Raji (cell line): Measurements from ENCODE around the gene ACSL6.

Source experiments
- POLR2A ChIP-seq: IDR thresholded peaks from 2 replicates; pipeline ENCODE4 v1.6.1; 2011; ENCODE audit warnings: low read depth, low read length, control low read depth; ENCODE audit not compliant: insufficient read depth

ACSL6 gene

DNA sequence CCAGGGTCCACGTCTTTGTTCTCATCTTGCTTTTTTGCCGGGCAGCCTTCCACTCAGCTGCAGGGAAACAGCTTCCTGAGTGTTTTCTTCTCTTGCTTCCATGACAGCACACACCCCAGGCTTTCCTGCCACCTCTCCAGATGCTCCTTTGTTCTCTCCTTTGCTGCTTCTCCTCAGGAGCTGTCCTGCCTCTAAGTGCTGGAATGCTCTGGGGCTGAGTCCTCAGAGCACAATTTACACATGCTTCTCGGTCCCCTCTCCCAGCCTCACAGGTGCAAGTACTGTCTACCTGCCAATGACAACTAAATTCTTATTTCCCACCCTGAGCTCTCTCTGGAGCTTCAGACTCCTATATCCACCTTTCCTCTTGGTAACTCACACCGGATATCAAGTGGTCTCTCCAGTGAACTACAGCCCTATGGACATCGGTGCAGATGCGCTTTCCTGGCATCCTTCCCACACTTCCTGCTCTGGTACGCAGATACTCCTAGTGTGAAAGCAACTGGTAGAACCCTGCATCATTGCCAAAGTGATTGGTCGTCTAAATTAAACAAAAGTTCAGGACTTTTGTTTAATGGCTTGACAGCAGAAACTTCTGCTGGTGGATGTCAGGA is 13.4 kb upstream of the ACSL6 start:
- TF ChIP-seq POLR2A: no peak

DNA sequence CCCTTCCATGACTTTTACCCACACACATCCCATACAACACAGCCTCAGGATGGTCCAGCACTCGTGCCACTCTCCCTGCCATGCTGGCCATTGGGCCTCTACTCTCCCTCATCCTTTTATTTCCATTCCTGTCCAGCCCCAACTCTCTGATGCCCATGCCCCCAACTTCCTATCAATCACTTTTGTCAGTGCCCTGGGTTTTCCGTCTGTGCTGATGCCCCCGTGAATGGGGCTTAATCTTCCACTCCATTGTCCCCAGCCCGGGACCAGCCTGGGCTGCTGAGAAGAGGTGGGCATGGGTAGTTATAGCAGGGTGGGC is 12.6 kb upstream of the ACSL6 start:
- no peak for TF ChIP-seq POLR2A

DNA sequence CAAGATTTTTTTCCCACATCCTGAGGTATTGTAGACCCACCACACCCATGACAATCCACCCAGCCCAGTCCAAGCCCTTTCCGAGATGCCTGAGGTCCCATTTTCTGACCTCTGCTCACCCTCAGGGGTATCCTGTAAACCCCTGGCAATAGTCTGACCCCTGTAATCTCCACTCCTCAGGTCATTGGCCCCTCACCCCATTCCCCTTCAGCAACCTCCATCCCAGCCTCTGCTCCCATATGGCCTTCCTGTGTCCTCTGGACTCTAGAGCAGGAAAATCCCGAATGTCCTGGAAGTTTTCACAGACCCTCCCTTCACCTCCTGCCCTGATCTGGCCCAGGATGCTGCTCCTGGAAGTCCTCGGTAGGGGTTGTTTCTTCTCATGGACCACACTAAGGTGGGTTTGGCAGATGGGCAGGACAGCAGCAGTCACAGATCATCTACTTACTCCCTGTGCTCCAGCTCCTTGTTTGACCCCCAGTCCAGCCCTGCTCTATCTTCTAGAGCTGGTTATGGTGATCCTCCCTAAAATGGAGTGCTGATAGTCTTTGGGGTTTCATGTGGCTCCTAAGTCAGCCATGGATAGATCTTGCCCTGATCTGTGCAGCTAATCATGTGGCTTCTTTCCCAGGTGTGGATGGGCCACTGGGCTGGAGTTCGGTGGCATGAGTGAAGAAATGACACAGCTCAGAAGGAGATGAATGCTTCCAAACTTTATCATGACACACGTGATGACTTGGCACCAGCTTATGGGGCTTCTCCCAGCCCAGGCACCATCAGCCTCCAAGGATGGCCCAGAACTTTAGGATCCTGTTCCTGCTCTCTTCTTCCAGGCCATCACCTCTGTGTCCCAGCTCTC is 12.0 kb upstream of the ACSL6 start:
- TF ChIP-seq POLR2A: no peak

DNA sequence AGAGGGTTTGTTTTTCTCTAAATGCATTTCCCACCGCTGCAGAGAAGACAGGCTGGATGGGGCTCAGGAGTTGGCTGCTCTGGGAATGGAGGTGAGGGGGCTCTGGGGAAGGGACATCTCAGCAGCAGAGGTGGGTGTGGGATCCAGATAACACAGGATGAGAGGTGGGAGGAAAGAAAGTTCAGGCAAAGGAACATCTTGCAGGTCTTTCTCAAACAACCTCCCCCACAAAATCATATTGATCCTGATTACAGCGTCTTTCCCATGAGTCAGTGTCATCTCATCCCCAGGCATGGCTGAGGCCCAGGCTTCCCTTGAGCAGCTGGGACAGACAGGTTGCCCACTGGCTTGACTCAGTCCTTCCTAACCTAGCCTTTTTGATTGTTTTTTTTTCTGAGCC is 11.3 kb upstream of the ACSL6 start:
- TF ChIP-seq POLR2A: no peak

DNA sequence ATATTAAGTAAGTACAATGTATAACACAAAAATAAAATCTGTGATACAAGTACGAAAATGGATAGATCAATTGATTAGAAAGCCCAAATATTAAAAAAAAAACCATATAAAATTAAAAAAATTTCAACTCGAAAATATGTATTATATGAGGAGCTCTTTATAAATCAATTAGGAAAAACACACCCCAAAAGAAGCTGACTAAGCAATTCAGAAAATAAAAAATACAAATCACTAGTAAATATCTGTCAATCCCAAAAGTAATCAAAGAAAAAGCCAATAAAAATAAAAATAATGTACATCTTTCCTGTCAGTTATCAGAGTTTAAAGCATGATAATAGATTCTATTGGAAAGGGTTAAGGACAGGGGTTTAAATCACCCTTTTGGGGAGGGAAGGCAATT is 10.2 kb upstream of the ACSL6 start:
- no peak for TF ChIP-seq POLR2A

DNA sequence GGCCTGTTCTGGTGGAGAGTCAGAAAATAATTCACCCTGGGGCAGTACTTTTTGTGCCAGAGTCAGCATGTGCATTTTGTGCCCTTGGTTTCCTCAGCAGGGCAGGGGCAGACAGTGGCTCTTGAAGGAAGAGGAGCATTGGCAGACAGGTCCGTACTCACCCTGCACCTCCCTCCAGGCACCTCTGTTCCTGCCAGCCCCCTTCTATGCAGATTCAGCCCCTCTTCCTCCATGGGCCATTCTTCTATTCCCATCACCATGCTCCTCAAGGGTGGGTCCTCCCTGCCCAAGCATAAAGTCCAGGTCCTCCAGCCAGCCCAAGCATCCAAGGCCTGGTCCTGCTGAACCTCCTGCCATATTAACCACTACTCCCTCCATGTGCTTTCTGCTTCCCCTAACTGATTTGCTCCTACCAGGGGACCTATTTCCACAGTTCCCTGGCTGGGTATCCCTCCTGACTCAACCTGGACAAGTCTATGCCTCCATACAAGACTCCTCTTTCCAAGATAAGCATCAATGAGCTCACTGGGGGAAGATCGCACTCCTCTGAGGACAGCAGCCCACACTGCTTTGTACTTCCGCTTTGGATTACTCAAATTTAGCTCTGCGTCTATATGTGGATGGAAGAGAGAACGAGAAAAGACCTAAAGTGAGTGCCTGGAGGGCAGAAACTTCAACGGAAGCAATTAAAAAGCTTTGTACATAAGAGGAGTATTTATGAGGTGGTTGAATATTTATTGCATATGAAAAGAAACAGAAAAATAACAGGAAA is 9.3 kb upstream of the ACSL6 start:
- TF ChIP-seq POLR2A: no peak

DNA sequence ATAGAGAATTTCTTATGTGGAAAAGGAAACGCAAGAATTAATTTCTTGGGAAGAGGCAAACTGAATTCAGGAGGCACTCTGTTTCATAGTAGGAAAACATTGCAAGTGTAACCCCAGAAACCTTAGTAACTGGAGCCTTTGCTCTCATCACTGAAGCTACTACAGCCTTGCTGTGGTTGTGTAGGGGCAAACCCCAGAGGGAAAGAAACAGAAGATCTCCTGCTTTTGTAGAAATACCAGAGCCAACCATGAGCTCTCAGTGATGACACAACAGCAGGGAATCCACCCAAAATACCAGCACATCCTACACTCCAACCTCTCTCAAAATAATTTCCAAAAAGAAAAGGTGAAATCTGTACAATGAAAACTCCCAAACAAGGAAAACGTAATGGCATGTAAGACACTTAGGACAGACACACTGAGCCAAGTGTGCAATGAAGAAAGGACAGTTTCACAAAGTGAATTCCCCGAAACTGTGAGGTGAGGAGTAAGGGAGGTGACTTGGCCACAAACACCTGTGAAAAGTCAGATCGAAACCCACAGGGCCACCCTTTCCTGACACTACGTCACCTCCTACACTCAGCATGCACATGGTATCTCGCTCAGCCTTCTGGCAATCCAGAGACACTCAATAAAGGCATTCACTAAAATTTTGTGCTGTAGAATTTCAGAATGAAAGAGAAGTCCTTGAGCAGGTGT is 8.5 kb upstream of the ACSL6 start:
- no peak for TF ChIP-seq POLR2A

DNA sequence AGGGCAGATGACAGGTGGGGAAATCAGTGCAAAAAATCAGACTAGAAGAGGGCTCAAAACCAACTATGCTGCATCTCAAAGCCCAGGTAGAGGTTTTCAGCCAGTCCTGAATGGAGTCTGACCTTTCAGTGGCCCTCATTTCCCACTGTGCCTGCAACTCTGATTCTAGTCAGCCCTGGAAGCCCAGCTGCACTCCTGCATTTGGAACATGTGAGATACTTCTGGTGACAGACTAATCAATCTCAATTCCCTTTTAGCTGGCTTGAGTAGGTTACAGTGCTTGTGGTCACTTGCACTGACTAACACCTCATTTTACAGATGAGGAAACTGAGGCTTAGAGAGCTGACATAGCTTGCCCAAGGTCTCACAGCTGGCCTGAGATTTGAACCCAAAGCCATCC is 7.9 kb upstream of the ACSL6 start:
- TF ChIP-seq POLR2A: no peak

DNA sequence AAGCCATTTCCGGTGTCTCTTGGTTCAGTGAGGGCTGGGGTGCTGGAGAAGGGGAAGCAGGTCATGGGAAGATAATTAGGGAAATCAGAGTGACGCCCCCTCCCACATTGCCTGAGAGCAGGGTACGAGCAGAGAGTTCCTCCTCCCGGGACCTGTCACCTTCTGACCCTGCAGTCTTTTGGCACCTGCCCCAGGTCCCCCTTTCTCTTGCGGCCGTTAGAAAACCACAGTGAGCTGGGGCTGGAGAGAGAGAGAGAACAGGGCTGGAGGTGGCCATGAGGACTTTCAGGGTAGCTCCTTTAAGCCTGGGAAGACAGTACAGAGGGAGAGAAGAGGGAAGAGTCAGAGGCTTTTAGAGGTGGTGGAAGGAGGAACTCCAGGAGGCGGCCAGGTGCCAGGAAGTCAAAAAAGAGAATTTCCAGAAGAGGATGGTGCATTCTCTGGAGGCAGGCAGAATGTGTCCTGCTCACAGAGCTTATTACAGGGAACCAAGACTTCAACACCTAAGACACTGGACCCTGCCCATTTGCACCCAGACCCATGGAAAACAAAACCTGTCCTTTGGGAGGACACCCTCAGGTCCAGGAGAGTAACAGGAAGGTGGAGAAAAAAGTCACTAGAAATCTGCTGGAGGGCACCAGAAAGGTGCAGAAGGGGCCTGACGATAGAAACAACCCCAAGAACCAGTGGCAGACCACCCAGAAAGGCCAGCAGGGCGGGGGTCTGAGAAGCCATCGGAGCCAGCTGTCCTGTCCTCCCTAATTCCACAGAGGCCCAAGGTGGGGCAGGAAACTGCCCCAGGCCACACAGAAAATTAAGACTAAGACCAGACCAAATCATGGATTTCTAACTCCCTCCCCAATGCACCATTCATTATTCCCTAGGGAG is 6.5 kb upstream of the ACSL6 start:
- no peak for TF ChIP-seq POLR2A

DNA sequence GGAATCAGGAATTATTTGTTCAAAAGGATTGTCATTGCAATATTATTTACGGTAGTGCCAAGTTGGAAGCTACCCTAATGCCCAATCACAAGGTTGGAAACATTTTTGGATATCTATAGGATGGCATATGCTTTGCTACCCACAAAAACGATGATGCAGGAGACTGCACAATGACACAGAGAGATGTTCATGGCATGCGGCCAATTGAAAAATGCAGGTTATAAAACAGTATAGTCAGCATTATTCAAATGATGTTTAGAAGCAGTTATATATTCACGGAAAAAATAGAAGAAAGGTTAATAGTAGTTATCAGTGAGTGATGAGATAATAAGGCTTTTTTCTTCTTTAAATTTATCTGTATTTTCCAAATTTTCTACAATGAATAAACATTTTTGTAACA is 5.9 kb upstream of the ACSL6 start:
- no peak for TF ChIP-seq POLR2A

DNA sequence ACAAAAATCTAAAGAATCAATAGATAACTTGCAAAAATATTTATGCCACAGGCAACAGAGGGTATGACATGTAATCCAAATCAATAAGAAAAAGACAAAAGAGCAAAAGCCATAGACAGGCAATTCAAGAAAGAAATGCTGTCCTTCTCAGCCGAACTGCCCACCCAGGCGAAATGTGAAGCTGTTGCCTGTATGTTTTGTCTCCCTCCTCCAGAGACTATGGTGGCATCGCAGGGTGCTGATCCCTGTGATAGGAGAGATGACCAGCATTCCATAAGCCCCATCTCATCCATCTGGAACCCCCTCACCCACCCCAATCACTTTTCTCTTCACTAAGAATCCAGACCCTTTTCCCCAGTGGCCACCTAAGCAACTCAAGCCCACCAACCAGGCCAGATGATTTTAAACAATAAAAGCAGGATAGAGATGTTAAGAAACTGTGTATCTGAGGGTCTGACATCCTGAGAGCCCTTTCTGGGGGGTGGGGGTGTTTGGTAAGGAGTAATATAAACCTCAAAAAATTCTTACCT is 5.3 kb upstream of the ACSL6 start:
- TF ChIP-seq POLR2A: no peak

DNA sequence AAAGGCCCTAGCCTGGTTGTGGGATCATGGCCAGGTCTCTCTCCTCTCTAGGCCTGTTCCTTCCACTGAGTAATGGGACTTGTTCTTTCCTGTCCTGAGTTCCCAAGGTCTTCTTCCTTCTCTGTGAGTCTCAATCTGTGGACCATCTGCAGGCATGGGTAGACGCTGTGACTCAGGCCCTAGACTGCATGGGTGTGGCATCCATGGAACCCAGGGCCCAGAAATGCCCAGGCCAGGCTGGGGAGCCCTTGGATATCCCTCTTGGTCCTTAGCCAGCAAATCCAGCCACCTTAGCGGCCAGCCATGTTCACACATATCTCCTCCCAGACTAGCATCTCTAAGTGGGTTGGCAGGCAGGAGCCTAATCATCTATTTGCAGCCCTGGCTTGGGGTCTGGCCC is 2.3 kb upstream of the ACSL6 start:
- TF ChIP-seq POLR2A: no peak

DNA sequence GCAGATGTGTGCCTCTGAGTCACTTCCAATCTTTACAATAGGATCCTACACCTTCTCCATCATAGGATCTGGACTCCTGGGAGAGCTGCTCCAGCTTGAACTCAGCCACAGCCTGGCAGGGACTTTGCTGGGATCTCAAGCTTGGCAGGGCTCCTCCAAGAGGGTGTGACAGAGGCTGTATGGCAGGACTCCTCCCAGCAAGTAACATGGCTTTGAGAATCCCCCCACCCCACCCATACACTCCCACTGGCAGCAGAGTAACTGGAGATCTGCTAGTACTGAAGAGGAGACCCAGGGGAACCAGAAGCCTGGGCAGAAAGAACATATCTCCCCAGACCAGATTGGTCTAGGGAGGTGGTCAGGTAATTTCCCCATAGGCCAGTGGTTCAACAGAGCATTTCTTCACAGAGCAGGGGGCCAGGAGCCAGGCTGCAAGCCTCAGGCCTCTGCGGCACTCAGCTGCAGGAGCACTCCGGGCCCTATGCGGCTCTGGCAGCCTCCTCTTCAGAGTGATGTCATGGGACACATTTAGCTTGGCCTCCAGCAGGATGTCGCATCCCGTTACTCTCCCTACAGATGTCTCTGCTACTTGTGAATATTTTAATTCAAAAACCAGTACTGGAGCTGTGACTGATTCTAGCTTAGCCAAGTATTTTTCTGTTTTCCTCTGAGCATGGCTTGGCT is 1.7 kb upstream of the ACSL6 start:
- TF ChIP-seq POLR2A: no peak
